WTC11 (cell line): ENCODE data around the gene TFEB.

ENCODE experiments used
- GTF2I ChIP-seq: fragments of 250-450 bp; sonication (Bioruptor Pico); conservative IDR thresholded peaks from 2 replicates; pipeline ENCODE4 v1.4.0; 2021; ENCODE audit warnings: mild to moderate bottlenecking
- NFE2L1 ChIP-seq: sonication (generic); formaldehyde crosslinking; IDR thresholded peaks from 2 replicates; pipeline ENCODE4 v1.8.1; 2023; ENCODE audit warnings: missing genetic modification reagents
- NR1H2 ChIP-seq: sonication (generic); formaldehyde crosslinking; IDR thresholded peaks from 2 replicates; pipeline ENCODE4 v1.9.0; 2021; ENCODE audit warnings: mild to moderate bottlenecking, moderate library complexity, missing genetic modification reagents
- ZNF121 ChIP-seq: sonication (generic); formaldehyde crosslinking; IDR thresholded peaks from 2 replicates; pipeline ENCODE4 v1.8.0; 2023; ENCODE audit warnings: missing genetic modification reagents
- TF ChIP-seq, protein P1 (sequence below): fragments of 200-600 bp; IDR thresholded peaks from 2 replicates; pipeline ENCODE4 v1.8.0; 2022; ENCODE audit warnings: antibody characterized with exemption

GRCh38 chr6:41639809-41640371, 95.5 kb downstream of the TFEB start:
- TF ChIP-seq ZNF121 (CRISPR knock-in tag) (0 out of 2 replicates have a peak, but pooled peaks have one; percentile 16), NFE2L1 (CRISPR knock-in tag) (no peak), GTF2I (CRISPR knock-in tag) (no peak), NR1H2 (no peak)
- TF ChIP-seq, protein P1, sequence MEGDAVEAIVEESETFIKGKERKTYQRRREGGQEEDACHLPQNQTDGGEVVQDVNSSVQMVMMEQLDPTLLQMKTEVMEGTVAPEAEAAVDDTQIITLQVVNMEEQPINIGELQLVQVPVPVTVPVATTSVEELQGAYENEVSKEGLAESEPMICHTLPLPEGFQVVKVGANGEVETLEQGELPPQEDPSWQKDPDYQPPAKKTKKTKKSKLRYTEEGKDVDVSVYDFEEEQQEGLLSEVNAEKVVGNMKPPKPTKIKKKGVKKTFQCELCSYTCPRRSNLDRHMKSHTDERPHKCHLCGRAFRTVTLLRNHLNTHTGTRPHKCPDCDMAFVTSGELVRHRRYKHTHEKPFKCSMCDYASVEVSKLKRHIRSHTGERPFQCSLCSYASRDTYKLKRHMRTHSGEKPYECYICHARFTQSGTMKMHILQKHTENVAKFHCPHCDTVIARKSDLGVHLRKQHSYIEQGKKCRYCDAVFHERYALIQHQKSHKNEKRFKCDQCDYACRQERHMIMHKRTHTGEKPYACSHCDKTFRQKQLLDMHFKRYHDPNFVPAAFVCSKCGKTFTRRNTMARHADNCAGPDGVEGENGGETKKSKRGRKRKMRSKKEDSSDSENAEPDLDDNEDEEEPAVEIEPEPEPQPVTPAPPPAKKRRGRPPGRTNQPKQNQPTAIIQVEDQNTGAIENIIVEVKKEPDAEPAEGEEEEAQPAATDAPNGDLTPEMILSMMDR: no peak
